ENCODE data around the gene NCDN. TPM values are rescaled to one million over a fixed set of nuclear protein-coding genes. Genes with fewer than 3 reads are reported as not detected.

The NCDN gene
- total RNA-seq, 4 donors from 2014 or later: 16.6 to 41.2 (median 24.3) TPM

GRCh38 chr1:35568975-35569395, 11.4 kb downstream of the NCDN start:
- Histone ChIP-seq H3K27me3 (peaks cover 50% of the 10 kb centered on the region), H3K27ac (no peak overlapping the region), H3K4me1 (peaks cover 0 to 20% (median 6%) of the 10 kb centered on the region in 3 donors), H3K4me3 (no peak overlapping the region), H3K9me3 (no peaks in the 10 kb centered on the region), H3K36me3 (peaks cover 0 to 33% of the 10 kb centered on the region in 2 donors)
- ATAC-seq: peak; percentile 54
- TF ChIP-seq CTCF (IDR thresholded peaks at IDR 0.05) (peak in 3 of 4 experiments; percentile 71 to 81 (median 76)), POLR2A (IDR thresholded peaks at IDR 0.05) (no peak)
- WGBS, 2 donors (ENCODE audit: low coverage in 1 of 2): 0 to 20% methylated on average over 3 of the region's 4 CpGs

GRCh38 chr1:35569936-35570335, 12.3 kb downstream of the NCDN start:
- WGBS, 2 donors (ENCODE audit: low coverage in 1 of 2): 56 to 75% methylated on average over 1 of the region's 1 CpG
- no peak overlapping the region for H3K27ac ChIP-seq
- H3K36me3 ChIP-seq: peaks cover 0 to 27% of the 10 kb centered on the region in 2 donors
- peaks cover 0 to 20% (median 6%) of the 10 kb centered on the region in 3 donors for H3K4me1 ChIP-seq
- TF ChIP-seq POLR2A (IDR thresholded peaks at IDR 0.05) (no peak), EP300 (IDR thresholded peaks at IDR 0.05) (no peak)
- no peak overlapping the region for H3K4me3 ChIP-seq
- ATAC-seq: no peak
- peaks cover 59% of the 10 kb centered on the region for H3K27me3 ChIP-seq
- no peaks in the 10 kb centered on the region for H3K9me3 ChIP-seq

- peaks cover 66% of the 10 kb centered on the region for H3K27me3 ChIP-seq
These were observed 13.1 kb downstream of the NCDN start for GRCh38 chr1:35570589-35571137.

GRCh38 chr1:35571263-35571662, 13.7 kb downstream of the NCDN start:
- H3K27ac ChIP-seq: no peak overlapping the region
- H3K9me3 ChIP-seq: no peaks in the 10 kb centered on the region
- peaks cover 0 to 20% (median 6%) of the 10 kb centered on the region in 3 donors for H3K4me1 ChIP-seq
- no peak for ATAC-seq
- no peak for TF ChIP-seq CTCF (IDR thresholded peaks at IDR 0.05)
- TF ChIP-seq POLR2AphosphoS5 (IDR thresholded peaks at IDR 0.05): no peak
- TF ChIP-seq EP300 (IDR thresholded peaks at IDR 0.05): no peak
- no peak for TF ChIP-seq POLR2A (IDR thresholded peaks at IDR 0.05)
- H3K27me3 ChIP-seq: peaks cover 72% of the 10 kb centered on the region
- 88 to 90% methylated on average over 7 of the region's 8 CpGs for WGBS, 2 donors (ENCODE audit: low coverage in 1 of 2)
- peaks cover 0 to 14% of the 10 kb centered on the region in 2 donors for H3K36me3 ChIP-seq
- no peak overlapping the region for H3K4me3 ChIP-seq

More at GRCh38 chr1:35570589-35571137, 13.1 kb downstream of the NCDN start:
- no peak for ATAC-seq
- Histone ChIP-seq H3K27ac (no peak overlapping the region), H3K4me3 (no peak overlapping the region), H3K4me1 (peaks cover 0 to 20% (median 6%) of the 10 kb centered on the region in 3 donors), H3K9me3 (no peaks in the 10 kb centered on the region), H3K36me3 (peaks cover 0 to 20% of the 10 kb centered on the region in 2 donors)
- WGBS, 2 donors (ENCODE audit: low coverage in 1 of 2): 90 to 100% methylated on average over 3 to 5 of the region's 10 CpGs
- no peak for TF ChIP-seq EP300 (IDR thresholded peaks at IDR 0.05)
- no peak for TF ChIP-seq POLR2A (IDR thresholded peaks at IDR 0.05)
- TF ChIP-seq CTCF (IDR thresholded peaks at IDR 0.05): no peak
- no peak for TF ChIP-seq POLR2AphosphoS5 (IDR thresholded peaks at IDR 0.05)

GRCh38 chr1:35572296-35572695, 14.7 kb downstream of the NCDN start:
- WGBS, 2 donors (ENCODE audit: low coverage in 1 of 2): 94 to 100% methylated on average over 1 to 2 of the region's 2 CpGs
- Histone ChIP-seq H3K4me3 (no peak overlapping the region), H3K9me3 (no peaks in the 10 kb centered on the region), H3K27me3 (peaks cover 83% of the 10 kb centered on the region), H3K27ac (no peak overlapping the region), H3K4me1 (peaks cover 0 to 31% (median 12%) of the 10 kb centered on the region in 3 donors), H3K36me3 (peaks cover 0 to 4% of the 10 kb centered on the region in 2 donors)
- no peak for TF ChIP-seq POLR2AphosphoS5 (IDR thresholded peaks at IDR 0.05)
- no peak for TF ChIP-seq EP300 (IDR thresholded peaks at IDR 0.05)
- no peak for TF ChIP-seq POLR2A (IDR thresholded peaks at IDR 0.05)
- TF ChIP-seq CTCF (IDR thresholded peaks at IDR 0.05): no peak
- no peak for ATAC-seq

Measured in gastroesophageal sphincter (tissue), 4 donors.